Pulmonary artery endothelial cell (primary cell): ENCODE data around the gene TMEM131L. TPM values are rescaled to one million over a fixed set of nuclear protein-coding genes. Genes with fewer than 3 reads are reported as not detected.
"Not testable (repeated sequence)": the region's sequence is repeated elsewhere in the genome, so short reads cannot be mapped to it uniquely, and the experiment has no call there.

Experiments used
- DNase-seq: peaks from one replicate; pipeline ENCODE4 v3.0.0-alpha.2; 2011; ENCODE audit warnings: low read depth, low spot score
- total RNA-seq: library from RNA; depleted of rRNA; stranded (reverse); fragments of >200 nt; gene quantifications from 2 replicates; pipeline ENCODE4 v1.2.3, GENCODE V29; 2014

Gene TMEM131L
- total RNA-seq, 1 donor from 2014 or later: 9.8 TPM

GRCh38 chr4:153541456-153542096, 75.4 kb downstream of the TMEM131L start:
- DNase-seq: no peak

- no peak for DNase-seq
Measured at GRCh38 chr4:153542131-153542530, 76.0 kb downstream of the TMEM131L start.

GRCh38 chr4:153542834-153543233, 76.7 kb downstream of the TMEM131L start:
- no peak for DNase-seq

GRCh38 chr4:153543351-153543750, 77.2 kb downstream of the TMEM131L start:
- no peak for DNase-seq

- DNase-seq: no peak
Measured at GRCh38 chr4:153545822-153546221, 79.7 kb downstream of the TMEM131L start.

GRCh38 chr4:153546280-153546679, 80.1 kb downstream of the TMEM131L start:
- no peak for DNase-seq

GRCh38 chr4:153547520-153547919, 81.4 kb downstream of the TMEM131L start:
- DNase-seq: no peak

GRCh38 chr4:153548907-153549306, 82.7 kb downstream of the TMEM131L start:
- DNase-seq: not testable (repeated sequence)

- DNase-seq: no peak
Measured at GRCh38 chr4:153549405-153549804, 83.2 kb downstream of the TMEM131L start.

- DNase-seq: no peak
Measured at GRCh38 chr4:153553155-153553818, 87.1 kb downstream of the TMEM131L start.

- DNase-seq: no peak
Measured at GRCh38 chr4:153553819-153554170, 87.6 kb downstream of the TMEM131L start.

GRCh38 chr4:153555730-153556434, 89.7 kb downstream of the TMEM131L start:
- DNase-seq: peak; percentile 55

- DNase-seq: no peak
Measured at GRCh38 chr4:153556435-153556815, 90.3 kb downstream of the TMEM131L start.

- no peak for DNase-seq
Measured at GRCh38 chr4:153560908-153561307, 94.7 kb downstream of the TMEM131L start.

GRCh38 chr4:153564630-153565525, 98.7 kb downstream of the TMEM131L start:
- DNase-seq: no peak

GRCh38 chr4:153566631-153567150, 100.5 kb downstream of the TMEM131L start:
- no peak for DNase-seq

- DNase-seq: not testable (repeated sequence)
Measured at GRCh38 chr4:153567660-153568059, 101.5 kb downstream of the TMEM131L start.

- no peak for DNase-seq
Measured at GRCh38 chr4:153570228-153570973, 104.2 kb downstream of the TMEM131L start.

GRCh38 chr4:153571006-153571545, 104.9 kb downstream of the TMEM131L start:
- DNase-seq: no peak

- no peak for DNase-seq
Measured at GRCh38 chr4:153572609-153573008, 106.4 kb downstream of the TMEM131L start.
